NCI-H510A treated with DMSO at 0.1 percent for 48 hours (cell line): ENCODE results near the gene HTT-AS.
A peak's percentile ranks its signal among the peaks of the same experiment; 100 is the strongest.
"Not testable (repeated sequence)": the region's sequence is repeated elsewhere in the genome, so short reads cannot be mapped to it uniquely, and the experiment has no call there.

Experiments
- DNase-seq: peaks from one replicate; lab custom pipeline; 2025; lab: John Stamatoyannopoulos, UW

HTT-AS gene

GRCh38 chr4:3051141-3051897, 23.0 kb downstream of the HTT-AS start:
- DNase-seq: not testable (repeated sequence)

- DNase-seq: peak; percentile 53
Observed at GRCh38 chr4:3047464-3048286, 26.7 kb downstream of the HTT-AS start.

GRCh38 chr4:3046623-3047022, 27.7 kb downstream of the HTT-AS start:
- no peak for DNase-seq

- DNase-seq: peak; percentile 4
Observed at GRCh38 chr4:3046162-3046561, 28.2 kb downstream of the HTT-AS start.

GRCh38 chr4:3044870-3045819, 29.2 kb downstream of the HTT-AS start:
- no peak for DNase-seq

- DNase-seq: no peak
Observed at GRCh38 chr4:3043282-3044020, 30.9 kb downstream of the HTT-AS start.

- DNase-seq: no peak
Observed at GRCh38 chr4:3042226-3042625, 32.1 kb downstream of the HTT-AS start.

GRCh38 chr4:3041192-3042142, 32.9 kb downstream of the HTT-AS start:
- DNase-seq: peak; percentile 14

GRCh38 chr4:3040452-3041191, 33.7 kb downstream of the HTT-AS start:
- no peak for DNase-seq

GRCh38 chr4:3039706-3040366, 34.5 kb downstream of the HTT-AS start:
- no peak for DNase-seq

GRCh38 chr4:3037957-3038461, 36.3 kb downstream of the HTT-AS start:
- DNase-seq: no peak

GRCh38 chr4:3036131-3036952, 38.0 kb downstream of the HTT-AS start:
- DNase-seq: no peak

- no peak for DNase-seq
Observed at GRCh38 chr4:3035674-3036073, 38.7 kb downstream of the HTT-AS start.

- no peak for DNase-seq
Observed at GRCh38 chr4:3035249-3035648, 39.1 kb downstream of the HTT-AS start.

- DNase-seq: no peak
Observed at GRCh38 chr4:3034231-3034630, 40.1 kb downstream of the HTT-AS start.

GRCh38 chr4:3031357-3032082, 42.8 kb downstream of the HTT-AS start:
- DNase-seq: no peak
